DOHH2 (cell line): Measurements from ENCODE around the gene ADD3.

Source experiments
- H3F3A ChIP-seq: fragments of 200-600 bp; sonication (generic), shearing (Covaris generic); 2 replicates; pipeline ENCODE4 v1.6.0; 2016; ENCODE audit warnings: antibody characterized with exemption, mild to moderate bottlenecking; ENCODE audit not compliant: control insufficient read depth, insufficient read depth
- H3K27ac ChIP-seq: fragments of 200-600 bp; sonication (generic); 2 replicates; pipeline ENCODE4 v1.5.1; 2014; ENCODE audit warnings: low read depth, mild to moderate bottlenecking, low read length, moderate library complexity
- H3K27me3 ChIP-seq: fragments of 200-600 bp; sonication (generic); 2 replicates; pipeline ENCODE4 v1.6.1; 2014; ENCODE audit warnings: mild to moderate bottlenecking, low read length, mixed read lengths; ENCODE audit not compliant: control insufficient read depth
- H3K36me3 ChIP-seq: fragments of 200-600 bp; sonication (generic); 2 replicates; pipeline ENCODE4 v1.6.1; 2014; ENCODE audit warnings: mild to moderate bottlenecking, low read length, moderate library complexity, mixed read lengths; ENCODE audit not compliant: control insufficient read depth
- H3K4me1 ChIP-seq: fragments of 200-600 bp; sonication (generic); 2 replicates; pipeline ENCODE4 v1.6.1; 2014; ENCODE audit warnings: mild to moderate bottlenecking, low read length, mixed read lengths; ENCODE audit not compliant: control insufficient read depth
- H3K4me2 ChIP-seq: fragments of 200-600 bp; sonication (generic); 2 replicates; pipeline ENCODE4 v1.6.0; 2014; ENCODE audit warnings: mild to moderate bottlenecking, low read length, moderate library complexity
- H3K4me3 ChIP-seq: fragments of 200-600 bp; sonication (generic); 2 replicates; pipeline ENCODE4 v1.5.1; 2014; ENCODE audit warnings: mild to moderate bottlenecking, low read length, mixed read lengths
- H3K79me2 ChIP-seq: fragments of 200-600 bp; sonication (generic); 2 replicates; pipeline ENCODE4 v1.6.1; 2014; ENCODE audit warnings: mild to moderate bottlenecking, low read length, mixed read lengths; ENCODE audit not compliant: control insufficient read depth
- H3K9me2 ChIP-seq: fragments of 200-600 bp; sonication (generic); replicated peaks from 2 replicates; pipeline ENCODE4 v1.6.1; 2014; ENCODE audit warnings: mild to moderate bottlenecking, low read length, mixed read lengths; ENCODE audit not compliant: control insufficient read depth
- H3K9me3 ChIP-seq: fragments of 200-600 bp; sonication (generic); 2 replicates; pipeline ENCODE4 v1.6.1; 2014; ENCODE audit warnings: antibody characterized with exemption, low read length, mixed read lengths; ENCODE audit not compliant: control insufficient read depth, insufficient read depth
- H4K20me1 ChIP-seq: fragments of 200-600 bp; sonication (generic); 2 replicates; pipeline ENCODE4 v1.6.0; 2014; ENCODE audit warnings: low read depth, mild to moderate bottlenecking, antibody characterized with exemption, low read length, moderate library complexity; ENCODE audit not compliant: control insufficient read depth, insufficient read depth
- EZH2phosphoT487 ChIP-seq: fragments of 200-600 bp; sonication (generic); IDR thresholded peaks from 2 replicates; pipeline ENCODE4 v1.6.1; 2017; ENCODE audit warnings: borderline replicate concordance, mild to moderate bottlenecking, antibody characterized with exemption, low read length, moderate library complexity, mixed read lengths
- TF ChIP-seq, protein P1 (sequence below): fragments of 200-600 bp; sonication (generic); IDR thresholded peaks from one replicate; pipeline ENCODE4 v1.5.1; 2014; ENCODE audit warnings: antibody characterized with exemption, mild to moderate bottlenecking, low read depth, low read length; ENCODE audit not compliant: poor library complexity, severe bottlenecking

ADD3 gene

DNA sequence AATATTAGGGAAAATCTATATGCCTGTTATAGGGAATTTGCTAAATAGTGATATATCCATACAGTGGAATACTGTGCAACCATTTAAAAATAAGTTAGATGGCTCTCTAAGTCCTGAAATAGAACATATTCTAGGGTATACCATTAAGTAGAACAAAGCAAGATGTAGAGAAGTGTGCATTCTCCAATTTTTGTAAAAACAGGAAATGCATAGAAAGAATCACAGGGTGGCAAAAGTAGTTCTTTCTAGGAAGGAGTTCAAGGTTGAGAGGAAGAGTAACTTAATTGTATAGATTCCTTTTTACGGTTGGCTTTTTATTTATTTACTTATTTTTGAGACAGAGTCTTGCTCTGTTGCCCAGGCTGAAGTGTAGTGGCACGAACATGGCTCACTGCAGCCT lies 43.7 kb downstream of the ADD3 start:
- Histone ChIP-seq H3K9me2 (no peaks in the 10 kb centered on the region), H3K4me2 (no peak overlapping the region), H3K79me2 (peaks cover 70% of the 10 kb centered on the region), H3K4me3 (no peak overlapping the region), H3K36me3 (peaks cover 4% of the 10 kb centered on the region), H4K20me1 (no peaks in the 10 kb centered on the region), H3K9me3 (peaks cover 16% of the 10 kb centered on the region; the same call in 1 of the 2 replicates), H3K27ac (no peak overlapping the region), H3F3A (peaks cover 4% of the 10 kb centered on the region), H3K4me1 (no peaks in the 10 kb centered on the region), H3K27me3 (no peaks in the 10 kb centered on the region)
- TF ChIP-seq, protein P1, sequence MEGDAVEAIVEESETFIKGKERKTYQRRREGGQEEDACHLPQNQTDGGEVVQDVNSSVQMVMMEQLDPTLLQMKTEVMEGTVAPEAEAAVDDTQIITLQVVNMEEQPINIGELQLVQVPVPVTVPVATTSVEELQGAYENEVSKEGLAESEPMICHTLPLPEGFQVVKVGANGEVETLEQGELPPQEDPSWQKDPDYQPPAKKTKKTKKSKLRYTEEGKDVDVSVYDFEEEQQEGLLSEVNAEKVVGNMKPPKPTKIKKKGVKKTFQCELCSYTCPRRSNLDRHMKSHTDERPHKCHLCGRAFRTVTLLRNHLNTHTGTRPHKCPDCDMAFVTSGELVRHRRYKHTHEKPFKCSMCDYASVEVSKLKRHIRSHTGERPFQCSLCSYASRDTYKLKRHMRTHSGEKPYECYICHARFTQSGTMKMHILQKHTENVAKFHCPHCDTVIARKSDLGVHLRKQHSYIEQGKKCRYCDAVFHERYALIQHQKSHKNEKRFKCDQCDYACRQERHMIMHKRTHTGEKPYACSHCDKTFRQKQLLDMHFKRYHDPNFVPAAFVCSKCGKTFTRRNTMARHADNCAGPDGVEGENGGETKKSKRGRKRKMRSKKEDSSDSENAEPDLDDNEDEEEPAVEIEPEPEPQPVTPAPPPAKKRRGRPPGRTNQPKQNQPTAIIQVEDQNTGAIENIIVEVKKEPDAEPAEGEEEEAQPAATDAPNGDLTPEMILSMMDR = no peak
- TF ChIP-seq EZH2phosphoT487 = no peak

DNA sequence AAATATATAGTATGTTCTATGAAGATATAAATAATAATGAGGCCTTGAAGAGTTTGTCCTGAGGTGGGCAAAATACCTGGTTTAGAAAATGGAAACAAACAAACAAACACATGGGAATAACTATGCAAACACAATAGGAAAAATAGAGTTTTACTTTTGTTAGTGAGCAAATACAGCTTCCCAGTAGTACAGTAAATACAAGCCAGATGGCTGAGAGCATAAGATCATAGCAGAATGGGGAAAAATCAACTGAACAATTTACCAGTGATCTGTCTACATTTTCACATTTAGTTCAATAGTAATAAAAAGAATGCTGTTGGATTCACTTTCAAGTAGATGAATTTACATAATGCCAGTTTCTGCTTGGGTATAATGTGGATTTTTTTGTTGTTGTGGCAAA lies 45.1 kb downstream of the ADD3 start:
- Histone ChIP-seq H3F3A (peaks cover 4% of the 10 kb centered on the region), H3K27ac (no peak overlapping the region), H3K4me1 (peaks cover 10% of the 10 kb centered on the region), H3K9me3 (peaks cover 11% of the 10 kb centered on the region; the same call in 1 of the 2 replicates), H3K9me2 (no peaks in the 10 kb centered on the region), H3K79me2 (peaks cover 71% of the 10 kb centered on the region), H3K4me3 (no peak overlapping the region), H4K20me1 (no peaks in the 10 kb centered on the region), H3K4me2 (no peak overlapping the region), H3K27me3 (no peaks in the 10 kb centered on the region), H3K36me3 (no peaks in the 10 kb centered on the region; the same call in 1 of the 2 replicates)
- TF ChIP-seq EZH2phosphoT487 = no peak
- TF ChIP-seq, protein P1 = no peak

DNA sequence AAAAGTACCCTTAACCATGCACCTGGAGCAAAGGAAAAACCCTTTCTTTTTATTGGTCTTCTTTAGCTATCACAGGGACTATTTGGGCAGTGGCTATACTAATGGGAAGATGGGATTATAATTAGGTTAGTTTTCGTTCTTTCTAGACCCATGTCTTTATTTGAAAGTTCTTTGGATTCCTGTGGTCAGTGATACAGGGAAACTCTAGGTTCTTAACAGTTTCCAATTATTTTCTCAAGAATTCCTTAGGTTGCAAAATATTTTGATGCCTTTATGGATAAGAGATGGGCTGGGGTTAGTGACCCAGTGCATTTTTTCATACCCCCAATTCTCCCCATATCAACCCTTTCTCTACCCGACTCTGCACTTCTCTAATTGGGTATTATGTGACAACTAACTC lies 49.0 kb downstream of the ADD3 start:
- H3K27me3 ChIP-seq = no peaks in the 10 kb centered on the region
- H3F3A ChIP-seq = peaks cover 4% of the 10 kb centered on the region
- H3K4me3 ChIP-seq = no peak overlapping the region
- H3K9me3 ChIP-seq = no peaks in the 10 kb centered on the region
- no peak overlapping the region for H3K27ac ChIP-seq
- H3K36me3 ChIP-seq = no peaks in the 10 kb centered on the region
- H4K20me1 ChIP-seq = peaks cover 3% of the 10 kb centered on the region; the same call in 1 of the 2 replicates
- H3K4me2 ChIP-seq = no peak overlapping the region
- no peaks in the 10 kb centered on the region for H3K9me2 ChIP-seq
- peaks cover 79% of the 10 kb centered on the region for H3K79me2 ChIP-seq
- TF ChIP-seq, protein P1 = no peak
- no peak for TF ChIP-seq EZH2phosphoT487
- H3K4me1 ChIP-seq = peaks cover 47% of the 10 kb centered on the region

DNA sequence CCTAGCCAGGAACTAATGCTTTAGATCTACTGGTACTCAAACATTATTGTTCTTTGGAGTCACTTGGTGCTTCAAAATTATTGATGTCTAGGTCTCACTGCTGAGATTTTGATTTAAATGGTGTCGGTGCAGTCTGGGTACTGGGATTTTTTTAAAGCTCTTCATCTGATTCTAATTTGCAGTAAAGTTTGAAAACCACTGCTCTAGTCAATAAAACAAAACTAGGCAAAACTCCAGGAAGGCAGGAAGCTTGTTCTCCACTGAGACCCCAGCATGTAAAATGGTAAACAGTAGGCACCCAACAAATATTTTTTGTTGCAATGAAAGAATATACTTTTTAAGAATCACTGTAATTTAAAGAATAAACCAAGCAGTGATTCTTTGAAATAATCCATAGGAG lies 49.7 kb downstream of the ADD3 start:
- peak overlapping the region; percentile 70; the same call in 1 of the 2 replicates for H3K4me2 ChIP-seq

More for the DNA sequence above, 49.7 kb downstream of the ADD3 start:
- H3K79me2 ChIP-seq = peaks cover 77% of the 10 kb centered on the region
- no peaks in the 10 kb centered on the region for H3K9me3 ChIP-seq
- H4K20me1 ChIP-seq = peaks cover 3% of the 10 kb centered on the region; the same call in 1 of the 2 replicates
- no peaks in the 10 kb centered on the region for H3K27me3 ChIP-seq
- H3K9me2 ChIP-seq = no peaks in the 10 kb centered on the region
- no peaks in the 10 kb centered on the region for H3K36me3 ChIP-seq
- TF ChIP-seq, protein P1 = no peak
- TF ChIP-seq EZH2phosphoT487 = no peak
- H3K27ac ChIP-seq = no peak overlapping the region
- H3K4me1 ChIP-seq = peaks cover 47% of the 10 kb centered on the region
- peak overlapping the region; percentile 55 for H3K4me3 ChIP-seq
- H3F3A ChIP-seq = peaks cover 4% of the 10 kb centered on the region
